SU-DHL-6 (cell line): ENCODE results near the gene HAAO.

Source experiments
- EZH2phosphoT487 ChIP-seq: fragments of 200-600 bp; sonication (generic), shearing (Covaris generic); conservative IDR thresholded peaks from 2 replicates; pipeline ENCODE4 v1.6.1; 2018; ENCODE audit warnings: mild to moderate bottlenecking, antibody characterized with exemption, low read length, moderate library complexity, mixed read lengths
- TF ChIP-seq, protein P1 (sequence below): fragments of 200-600 bp; sonication (generic); IDR thresholded peaks from one replicate; pipeline ENCODE4 v1.5.1; 2017; ENCODE audit warnings: antibody characterized with exemption, mild to moderate bottlenecking, low read length, moderate library complexity; ENCODE audit not compliant: insufficient read depth, poor library complexity, severe bottlenecking

DNA sequence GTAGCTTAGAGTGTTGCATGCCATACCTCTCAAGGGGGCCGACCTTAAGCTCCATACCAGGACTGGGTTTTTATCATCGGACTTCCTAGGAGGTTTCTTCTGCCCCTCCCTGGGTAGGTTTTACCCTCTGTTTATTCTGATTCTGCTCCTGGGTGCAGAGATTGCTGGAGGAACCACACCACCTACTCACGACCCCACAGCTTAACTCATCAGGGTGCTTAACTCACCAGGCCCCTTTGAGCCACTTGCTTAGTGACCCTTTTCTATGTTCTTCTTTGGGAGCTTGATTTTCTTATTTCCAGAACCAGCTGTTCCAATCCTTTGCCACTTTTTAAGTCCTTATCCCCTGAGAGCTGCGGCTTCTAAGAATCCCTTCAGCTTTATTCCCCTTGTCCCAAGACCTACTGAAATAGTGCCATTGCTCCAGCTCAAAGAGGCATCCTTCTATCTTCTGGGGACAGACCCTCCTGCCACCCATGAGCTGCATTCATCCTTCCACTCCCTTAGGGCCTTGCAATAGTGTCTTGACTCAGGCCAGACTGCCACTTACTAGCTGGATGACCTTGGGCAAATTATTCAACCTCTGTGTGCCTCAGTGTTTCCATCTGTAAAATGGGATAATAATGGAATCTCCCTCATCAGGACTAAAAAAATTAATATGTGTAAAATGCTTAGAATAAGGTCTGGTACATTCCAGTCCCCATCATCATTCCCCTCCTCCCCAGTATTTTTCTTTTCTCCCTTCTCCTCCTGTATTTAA lies 34.2 kb downstream of the HAAO start:
- TF ChIP-seq, protein P1, sequence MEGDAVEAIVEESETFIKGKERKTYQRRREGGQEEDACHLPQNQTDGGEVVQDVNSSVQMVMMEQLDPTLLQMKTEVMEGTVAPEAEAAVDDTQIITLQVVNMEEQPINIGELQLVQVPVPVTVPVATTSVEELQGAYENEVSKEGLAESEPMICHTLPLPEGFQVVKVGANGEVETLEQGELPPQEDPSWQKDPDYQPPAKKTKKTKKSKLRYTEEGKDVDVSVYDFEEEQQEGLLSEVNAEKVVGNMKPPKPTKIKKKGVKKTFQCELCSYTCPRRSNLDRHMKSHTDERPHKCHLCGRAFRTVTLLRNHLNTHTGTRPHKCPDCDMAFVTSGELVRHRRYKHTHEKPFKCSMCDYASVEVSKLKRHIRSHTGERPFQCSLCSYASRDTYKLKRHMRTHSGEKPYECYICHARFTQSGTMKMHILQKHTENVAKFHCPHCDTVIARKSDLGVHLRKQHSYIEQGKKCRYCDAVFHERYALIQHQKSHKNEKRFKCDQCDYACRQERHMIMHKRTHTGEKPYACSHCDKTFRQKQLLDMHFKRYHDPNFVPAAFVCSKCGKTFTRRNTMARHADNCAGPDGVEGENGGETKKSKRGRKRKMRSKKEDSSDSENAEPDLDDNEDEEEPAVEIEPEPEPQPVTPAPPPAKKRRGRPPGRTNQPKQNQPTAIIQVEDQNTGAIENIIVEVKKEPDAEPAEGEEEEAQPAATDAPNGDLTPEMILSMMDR, result no peak
- TF ChIP-seq EZH2phosphoT487, result no peak
